Heart left ventricle (tissue), 16 donors: ENCODE measurements around the gene BTG4. TPM values are rescaled to one million over a fixed set of nuclear protein-coding genes. Genes with fewer than 3 reads are reported as not detected.

ENCODE experiments used
- ATAC-seq, 4 donors: fragments of 200-7000 bp; cut with Tn5 transposase; one replicate each; pipeline ENCODE4 v1.9.1; 2020 to 2022; ENCODE audit warnings: moderate library complexity in 4 of 4, mild to moderate bottlenecking in 3 of 4, moderate number of reproducible peaks in 1 of 4
- DNase-seq, 5 donors: peaks; one replicate each; pipeline ENCODE4 v3.0.0-alpha.2; 2020
- H3K27ac ChIP-seq, 12 donors: fragments of 200-600 bp; sonication (generic) in 4 of 12; one replicate each; pipeline versions ENCODE4 v1.5.0 to v1.8.0; 2016 to 2022; ENCODE audit warnings: mild to moderate bottlenecking in 2 of 12
- H3K27me3 ChIP-seq, 9 donors: fragments of 200-600 bp; sonication (generic) in 2 of 9; one replicate each; pipeline versions ENCODE4 v1.5.1 to v1.8.0; 2016 to 2022; ENCODE audit warnings: mild to moderate bottlenecking in 3 of 9
- H3K36me3 ChIP-seq, 9 donors: fragments of 200-600 bp; sonication (generic) in 2 of 9; one replicate each; pipeline versions ENCODE4 v1.5.0 to v1.8.0; 2018 to 2022; ENCODE audit warnings: mild to moderate bottlenecking in 2 of 9
- H3K4me1 ChIP-seq, 12 donors: fragments of 200-600 bp; sonication (generic) in 4 of 12; one replicate each; pipeline versions ENCODE4 v1.5.0 to v1.8.0; 2016 to 2022; ENCODE audit warnings: mild to moderate bottlenecking in 3 of 12
- H3K4me3 ChIP-seq, 12 donors: fragments of 200-600 bp; sonication (generic) in 4 of 12; one replicate each; pipeline versions ENCODE4 v1.5.0 to v1.8.0; 2017 to 2022; ENCODE audit warnings: mild to moderate bottlenecking in 9 of 12, moderate library complexity in 4 of 12
- H3K9me3 ChIP-seq, 12 donors: fragments of 200-600 bp; sonication (generic) in 4 of 12; one replicate each; pipeline versions ENCODE4 v1.5.0 to v1.8.0; 2016 to 2022; ENCODE audit warnings: mild to moderate bottlenecking in 1 of 12
- CTCF ChIP-seq, 12 donors: fragments of 200-600 bp; sonication (generic) in 4 of 12; IDR thresholded peaks; one replicate each; pipeline versions ENCODE4 v1.5.0 to v1.8.0; 2018 to 2022; ENCODE audit warnings: antibody characterized with exemption in 12 of 12, mild to moderate bottlenecking in 5 of 12
- POLR2A ChIP-seq, 2 donors: fragments of 450-650 bp; IDR thresholded peaks; one replicate each; pipeline ENCODE4 v1.6.1; 2017; ENCODE audit warnings: antibody characterized with exemption in 2 of 2, mild to moderate bottlenecking in 2 of 2, moderate library complexity in 2 of 2
- WGBS, 4 donors: extraction: QIAGEN DNeasy Blood & Tissue Kit in 2 of 4; methylation state at CpG; one replicate each; pipeline versions ENCODE4 v1.1.5 to v1.1.7; 2013 to 2018; 5-methylcytosine and 5-hydroxymethylcytosine counted together
- intact Hi-C, 10 donors: fragments of 100-400 bp; cut with DNase I; formaldehyde crosslinking; loops; one replicate each; pipeline versions ENCODE4 v1.11.1 to v1.14.2; 2022
- long read RNA-seq, 3 donors: library from polyadenylated mRNA; unstranded; transcript quantifications; one replicate each; pipeline ENCODE4 v2.0.0, GENCODE V29; 2020 to 2021
- polyA plus RNA-seq, 2 donors: library from polyadenylated mRNA; stranded (reverse); fragments of 200-250 nt; gene quantifications; one replicate each; pipeline ENCODE4 v1.2.3, GENCODE V29; 2013
- total RNA-seq, 9 donors: library from RNA; depleted of rRNA in 2 of 9; stranded (reverse); fragments of >200 nt in 2 of 9; fragmentation: NEBNext Ultra II Directional in 3 of 9; extraction: Animal tissue kit (Norgen Biotek cat#: 25700) in 3 of 9; gene quantifications; one replicate each; pipeline versions ENCODE4 v1.1.0 to v1.2.4, GENCODE V29; 2016 to 2023
- donor health status: ischemic (EF 13 %, LVEDD 7.1; RV severe dilation, severe dysfunction).
- donor health status: healthy with polysubstance abuse.
- donor health status: DM: no; HTN: yes; CAD: no.
- donor health status: DM: no; HTN: no; CAD: no.
- donor health status: ischemic (EF 25% LVEDD 6.9; RV normal size, moderate dysfunction).
- donor health status: ischemic (EF 25% LVEDD 5.7; RV mildly dilated, moderate dysfunction).
- donor health status: healthy.
- donor health status: DM: yes; HTN: yes; CAD: no.
- donor health status: ischemic (EF 35%, LVEDD 5.7; RV mildly dilated, moderate dysfunction).
- donor health status: nonischemic (EF 11% LVEDD 7.7; RV severe dilation, severe dysfunction).
- donor health status: DM: yes; HTN: yes; CAD: no.
- donor health status: PGD.
- donor health status: ischemic (EF 29% LVEDD 5.4; RV normal size, mild dysfunction).
- donor health status: nonischemic (EF 23%, LVEDD 6.1; RV moderate dilation, normal function).

Gene BTG4
- not detected for total RNA-seq
- not detected for polyA plus RNA-seq
- long read RNA-seq, donor 1, result 0 reads
- long read RNA-seq, donor 2, result 0 reads
- long read RNA-seq, donor 3, result 0 reads

- peaks cover 9 to 60% (median 39%) of the 10 kb centered on the region in 9 donors for H3K27me3 ChIP-seq
These were observed at the start of gene BTG4 for GRCh38 chr11:111512296-111513239. TSS of gene BTG4 (minus strand) at chr11:111512386. CDS start at chr11:111498776, 13,610 bp downstream.

GRCh38 chr11:111561791-111562325, 49.7 kb upstream of the BTG4 start:
- intact Hi-C loops, result loop anchor here in 2 of 10 donors (5.0 to 10.0 kb wide), 2 partner anchors 277 to 280 kb away; no protein-coding TSS in a partner anchor

More at GRCh38 chr11:111512296-111513239, at the start of gene BTG4:
- H3K9me3 ChIP-seq, result no peaks in the 10 kb centered on the region
- WGBS, 4 donors, result 3 to 6% (median 4%) methylated on average over 39 to 90 of the region's 90 CpGs
- peak within 1 kb of the TSS; percentile 4 to 59 (median 44) for H3K4me3 ChIP-seq
- TF ChIP-seq CTCF (IDR thresholded peaks at IDR 0.05) (no peak), POLR2A (IDR thresholded peaks at IDR 0.05) (no peak)
- intact Hi-C loops, result no loop called here
- DNase-seq, result peak in 1 of 5 donors; percentile 24
- H3K4me1 ChIP-seq, result peaks cover 0 to 18% (median 4%) of the 10 kb centered on the region in 12 donors
- no peak within 1 kb of the TSS for H3K27ac ChIP-seq
- ATAC-seq, result peak in 2 of 4 donors; percentile 31 to 42
- H3K36me3 ChIP-seq, result no peaks in the 10 kb centered on the region

GRCh38 chr11:111561306-111561705, 49.1 kb upstream of the BTG4 start:
- no peak overlapping the region for H3K4me3 ChIP-seq
- H3K27me3 ChIP-seq, result no peaks in the 10 kb centered on the region
- intact Hi-C loops, result loop anchor here in 2 of 10 donors (5.0 to 10.0 kb wide), 2 partner anchors 277 to 281 kb away; no protein-coding TSS in a partner anchor
- no peak for DNase-seq
- H3K9me3 ChIP-seq, result no peaks in the 10 kb centered on the region
- no peak overlapping the region for H3K27ac ChIP-seq
- no peak for ATAC-seq
- peaks cover 0 to 15% (median 0%) of the 10 kb centered on the region in 12 donors for H3K4me1 ChIP-seq
- H3K36me3 ChIP-seq, result peaks cover 0 to 13% (median 0%) of the 10 kb centered on the region in 9 donors
- TF ChIP-seq POLR2A (IDR thresholded peaks at IDR 0.05) (no peak), CTCF (IDR thresholded peaks at IDR 0.05) (no peak)
- WGBS, 4 donors, result 91 to 94% (median 92%) methylated on average over 3 of the region's 3 CpGs

More at GRCh38 chr11:111561791-111562325, 49.7 kb upstream of the BTG4 start:
- H3K27ac ChIP-seq, result no peak overlapping the region
- no peak overlapping the region for H3K4me3 ChIP-seq
- H3K4me1 ChIP-seq, result peaks cover 0 to 15% (median 0%) of the 10 kb centered on the region in 12 donors
- H3K27me3 ChIP-seq, result no peaks in the 10 kb centered on the region
- no peaks in the 10 kb centered on the region for H3K9me3 ChIP-seq
- no peak for TF ChIP-seq POLR2A (IDR thresholded peaks at IDR 0.05)
- TF ChIP-seq CTCF (IDR thresholded peaks at IDR 0.05), result no peak
- ATAC-seq, result no peak
- no peak for DNase-seq
- peaks cover 0 to 12% (median 0%) of the 10 kb centered on the region in 9 donors for H3K36me3 ChIP-seq
- 61 to 93% (median 70%) methylated on average over 3 of the region's 3 CpGs for WGBS, 4 donors
